Fibroblast of upper back skin (primary cell): Measurements from ENCODE around the gene GDF10.
A peak's percentile ranks its signal among the peaks of the same experiment; 100 is the strongest.

Experiments used
- DNase-seq: peaks from one replicate; pipeline ENCODE4 v3.0.0-alpha.2; 2013

The GDF10 gene

DNA sequence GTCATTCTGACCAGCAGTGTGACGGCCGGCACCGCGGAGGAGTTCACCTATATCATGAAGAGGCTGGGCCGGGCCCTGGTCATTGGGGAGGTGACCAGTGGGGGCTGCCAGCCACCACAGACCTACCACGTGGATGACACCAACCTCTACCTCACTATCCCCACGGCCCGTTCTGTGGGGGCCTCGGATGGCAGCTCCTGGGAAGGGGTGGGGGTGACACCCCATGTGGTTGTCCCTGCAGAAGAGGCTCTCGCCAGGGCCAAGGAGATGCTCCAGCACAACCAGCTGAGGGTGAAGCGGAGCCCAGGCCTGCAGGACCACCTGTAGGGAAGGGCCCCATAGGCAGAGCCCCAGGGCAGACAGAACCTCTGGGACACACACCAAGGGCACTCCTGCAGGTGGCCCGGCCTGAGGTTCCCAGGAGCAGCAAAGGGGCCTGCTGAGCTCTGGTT lies 57.2 kb downstream of the GDF10 start:
- no peak for DNase-seq

DNA sequence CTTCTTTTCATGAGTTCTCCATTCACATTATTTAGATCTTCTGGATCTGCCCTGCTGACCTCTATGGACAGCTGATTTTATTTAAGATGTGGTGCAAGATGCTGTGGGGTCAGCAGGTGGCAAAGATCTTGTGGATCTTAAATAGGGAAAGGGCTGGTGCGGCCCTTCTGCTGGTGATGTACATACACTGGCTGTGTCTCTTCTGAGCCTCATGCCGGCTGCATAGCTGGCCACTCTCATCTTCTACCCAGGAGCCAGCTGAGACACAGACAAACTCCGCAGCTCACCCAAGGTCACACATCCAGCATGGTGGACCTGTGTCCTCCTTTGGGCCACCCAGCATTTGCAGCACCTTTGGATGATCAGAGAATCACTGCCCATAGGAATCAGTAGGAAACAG lies 57.9 kb downstream of the GDF10 start:
- no peak for DNase-seq

DNA sequence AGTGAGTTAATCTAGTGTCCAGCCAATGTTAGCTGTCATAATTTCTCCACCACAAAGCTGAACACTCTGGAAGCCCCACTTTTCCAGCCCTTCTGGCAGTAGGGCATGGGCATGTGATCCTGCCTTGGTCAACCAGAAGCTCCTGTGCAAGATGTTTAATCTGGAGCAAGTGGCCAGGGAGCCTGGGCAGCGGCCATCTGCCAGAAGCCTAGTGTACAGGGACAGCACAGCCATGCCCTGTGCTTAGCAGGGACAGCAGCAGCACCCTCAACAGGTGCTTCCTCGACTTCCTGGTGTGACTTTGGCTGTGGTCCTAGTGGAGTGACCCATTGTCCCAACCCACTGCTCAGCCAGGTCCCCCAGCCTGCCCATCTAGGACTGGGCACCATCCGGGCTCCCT lies 58.5 kb downstream of the GDF10 start:
- DNase-seq, result no peak

DNA sequence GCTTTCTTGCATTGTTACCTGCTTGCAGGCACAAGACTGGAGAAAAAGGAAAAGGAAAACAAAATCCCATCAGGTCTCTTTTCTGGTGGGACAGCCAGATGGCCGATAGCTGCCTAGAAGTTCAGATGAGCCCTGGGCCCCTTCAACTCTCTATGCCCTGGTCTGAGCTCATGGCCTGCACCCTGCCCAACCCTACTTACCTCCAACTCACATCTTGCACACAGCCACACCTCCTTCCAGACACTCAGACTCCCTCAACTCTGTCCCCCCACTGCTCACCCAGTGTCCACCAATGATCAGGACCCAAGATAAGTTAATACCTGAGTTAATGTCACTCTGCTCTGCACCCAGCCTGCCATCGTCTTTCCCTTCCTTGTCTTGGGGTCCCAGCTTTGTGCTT lies 59.1 kb downstream of the GDF10 start:
- no peak for DNase-seq

DNA sequence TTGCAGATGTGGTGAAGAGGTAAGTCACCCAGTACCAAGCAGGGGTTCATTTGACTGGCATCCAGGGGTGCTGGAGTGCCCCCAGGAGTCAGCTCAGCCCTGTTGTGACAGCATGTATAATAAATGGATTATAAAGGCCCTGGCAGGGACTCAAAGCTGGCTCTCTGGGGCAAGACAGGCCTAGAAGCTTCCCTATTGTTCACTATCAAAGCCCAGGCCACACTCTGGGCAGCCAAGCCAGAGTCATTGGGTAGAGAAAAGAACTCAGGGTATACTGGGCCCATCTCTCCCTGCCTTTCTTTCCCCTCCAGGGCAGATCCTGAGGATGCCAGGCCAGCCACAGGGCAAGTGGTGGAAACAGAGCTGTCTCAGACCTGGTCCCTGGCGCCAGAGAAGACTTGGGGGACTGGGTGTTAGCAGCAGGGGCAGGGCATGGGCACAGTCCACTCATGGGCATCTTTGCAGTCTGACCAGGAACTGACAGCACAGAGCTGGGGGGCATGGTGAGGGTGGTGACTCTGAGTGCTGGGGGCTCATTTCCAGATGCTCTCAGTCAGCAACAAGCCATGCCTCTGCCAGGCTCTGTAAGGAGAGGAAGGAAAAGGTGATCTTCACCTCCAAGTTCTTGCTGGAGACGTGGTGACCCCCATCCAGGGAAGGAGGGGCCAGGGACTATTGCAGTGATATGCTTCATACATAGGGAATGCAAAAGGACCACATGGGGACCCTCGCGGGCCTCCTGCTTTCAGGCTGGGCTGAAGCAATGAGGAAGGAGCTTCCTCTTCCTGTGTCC lies 59.8 kb downstream of the GDF10 start:
- DNase-seq, result no peak

DNA sequence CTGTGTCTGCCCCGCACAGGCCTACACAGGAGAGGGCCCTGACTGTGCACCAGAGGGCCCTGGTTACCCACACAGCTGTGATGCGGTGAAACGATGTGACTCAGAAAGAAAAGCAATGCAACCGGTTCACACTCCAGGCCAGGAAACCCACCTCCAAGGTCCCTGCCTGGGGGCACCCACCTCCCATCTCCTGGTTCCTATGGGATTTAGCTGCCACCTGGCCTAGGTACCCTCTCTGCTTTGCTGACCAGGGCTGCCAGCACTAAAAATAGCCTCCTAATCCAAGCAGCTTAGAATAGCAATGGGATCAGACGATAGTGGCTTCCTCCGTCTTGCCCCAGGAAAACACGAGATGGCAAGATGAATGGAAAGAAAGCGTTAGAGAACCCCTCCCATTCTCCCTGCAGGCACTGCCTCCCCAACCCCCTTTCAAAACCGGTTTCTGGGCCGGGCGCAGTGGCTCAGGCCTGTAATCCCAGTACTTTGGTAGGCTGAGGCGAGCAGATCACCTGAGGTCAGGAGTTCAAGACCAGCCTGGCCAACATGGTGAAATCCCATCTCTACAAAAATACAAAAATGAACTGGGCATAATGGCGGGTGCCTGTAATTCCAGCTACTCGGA lies 60.5 kb downstream of the GDF10 start:
- DNase-seq, result no peak

DNA sequence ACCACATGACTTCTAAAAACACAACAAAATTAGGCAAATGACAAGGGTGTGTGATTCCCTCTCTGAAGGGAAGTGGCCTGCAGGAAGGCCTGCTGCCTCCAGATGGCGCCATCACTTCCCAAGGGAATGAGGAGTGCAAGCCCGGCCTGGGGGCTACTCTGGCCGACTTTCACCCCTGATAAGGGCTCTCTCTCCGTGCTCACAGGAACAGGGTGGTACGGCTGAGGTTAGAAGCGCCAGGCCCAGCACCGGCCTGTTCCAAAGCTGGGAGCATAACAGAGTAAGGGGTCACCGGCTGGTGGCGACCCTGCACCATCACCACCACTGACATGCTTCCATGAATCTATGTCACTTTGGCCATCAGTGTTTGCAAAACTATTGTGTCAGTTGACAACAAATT lies 61.3 kb downstream of the GDF10 start:
- DNase-seq, result peak; percentile 19

DNA sequence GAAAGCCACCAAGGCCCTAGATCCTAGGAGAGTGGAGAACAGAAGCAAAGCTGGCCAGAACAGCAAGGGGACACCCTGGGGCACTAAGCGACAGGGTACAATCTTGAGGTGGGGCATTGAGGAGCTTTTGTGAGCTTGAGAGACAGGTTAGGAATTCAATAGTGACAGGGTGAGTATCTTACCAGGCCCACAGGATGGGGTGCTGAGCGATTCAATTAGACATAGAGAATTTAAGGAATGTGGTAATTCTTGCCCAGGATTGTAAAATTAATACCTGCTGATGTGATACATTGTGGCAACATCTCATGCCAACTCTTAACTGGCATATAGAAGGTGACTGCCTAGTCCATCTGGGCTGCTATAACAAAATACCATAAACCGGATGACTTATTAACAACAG lies 62.2 kb downstream of the GDF10 start:
- no peak for DNase-seq
